Measurements from ENCODE around the gene ZFAND2A. TPM values are rescaled to one million over a fixed set of nuclear protein-coding genes. Genes with fewer than 3 reads are reported as not detected.

Gene ZFAND2A
- polyA plus RNA-seq, 1 donor (not counting 4 experiments of a cell fraction or from before 2014, with no cell fraction given) = 25.5 TPM

DNA sequence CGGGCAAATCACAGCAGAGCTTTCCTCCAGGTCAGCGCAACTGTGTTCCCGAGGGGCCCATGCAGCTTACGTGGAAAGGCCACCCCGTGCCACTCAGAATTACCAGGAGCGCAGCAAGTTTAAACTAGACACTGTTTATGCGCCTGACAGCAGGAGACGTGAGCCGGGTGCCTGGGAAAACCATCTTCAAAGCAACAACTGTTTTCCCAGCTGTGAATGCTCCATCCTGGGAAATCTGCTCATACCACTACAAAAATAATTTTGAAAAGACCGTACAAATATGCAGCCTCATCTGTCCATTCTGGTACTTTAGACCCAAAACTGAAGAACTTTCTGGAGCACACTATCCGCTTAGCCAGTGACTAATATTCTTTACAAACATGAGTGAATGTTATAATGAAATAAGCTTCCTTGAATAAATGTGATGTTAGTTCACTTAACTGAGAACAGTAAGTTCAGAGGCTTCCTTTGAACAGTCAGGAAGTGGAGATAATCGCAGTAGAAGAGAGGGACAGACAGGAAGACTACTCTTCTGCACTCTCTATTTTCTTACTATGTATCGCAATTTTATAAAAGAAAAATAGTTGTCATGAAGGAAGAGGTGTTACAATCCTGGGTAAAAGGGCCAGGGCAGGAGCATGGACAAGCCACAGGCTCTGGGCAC is 55.3 kb downstream of the ZFAND2A start:
- no peaks in the 10 kb centered on the region for H3K4me1 ChIP-seq (ENCODE audit: control insufficient read depth, extremely low read depth, insufficient read depth, low read length)
- no peak overlapping the region for H3K9ac ChIP-seq (ENCODE audit: control insufficient read depth, extremely low read depth, insufficient read depth, low read length)
- H4K20me1 ChIP-seq (ENCODE audit: control insufficient read depth, extremely low read depth, insufficient read depth, low read length) = peaks cover 5% of the 10 kb centered on the region
- no peak overlapping the region for H3K4me2 ChIP-seq (ENCODE audit: control insufficient read depth, extremely low read depth, insufficient read depth, low read depth, low read length)
- H3K27me3 ChIP-seq (ENCODE audit: control insufficient read depth, extremely low read depth, insufficient read depth, low read length) = no peaks in the 10 kb centered on the region
- FAIRE-seq (no peak), DNase-seq (ENCODE audit: low read depth, low spot score) (no peak)
- TF ChIP-seq, protein P1, sequence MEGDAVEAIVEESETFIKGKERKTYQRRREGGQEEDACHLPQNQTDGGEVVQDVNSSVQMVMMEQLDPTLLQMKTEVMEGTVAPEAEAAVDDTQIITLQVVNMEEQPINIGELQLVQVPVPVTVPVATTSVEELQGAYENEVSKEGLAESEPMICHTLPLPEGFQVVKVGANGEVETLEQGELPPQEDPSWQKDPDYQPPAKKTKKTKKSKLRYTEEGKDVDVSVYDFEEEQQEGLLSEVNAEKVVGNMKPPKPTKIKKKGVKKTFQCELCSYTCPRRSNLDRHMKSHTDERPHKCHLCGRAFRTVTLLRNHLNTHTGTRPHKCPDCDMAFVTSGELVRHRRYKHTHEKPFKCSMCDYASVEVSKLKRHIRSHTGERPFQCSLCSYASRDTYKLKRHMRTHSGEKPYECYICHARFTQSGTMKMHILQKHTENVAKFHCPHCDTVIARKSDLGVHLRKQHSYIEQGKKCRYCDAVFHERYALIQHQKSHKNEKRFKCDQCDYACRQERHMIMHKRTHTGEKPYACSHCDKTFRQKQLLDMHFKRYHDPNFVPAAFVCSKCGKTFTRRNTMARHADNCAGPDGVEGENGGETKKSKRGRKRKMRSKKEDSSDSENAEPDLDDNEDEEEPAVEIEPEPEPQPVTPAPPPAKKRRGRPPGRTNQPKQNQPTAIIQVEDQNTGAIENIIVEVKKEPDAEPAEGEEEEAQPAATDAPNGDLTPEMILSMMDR (optimal IDR thresholded peaks at IDR 0.05 in 1 of 3, IDR thresholded peaks at IDR 0.05 in 1 of 3, conservative IDR thresholded peaks at IDR 0.05 in 1 of 3; ENCODE audit: extremely low read depth in 1 of 3, insufficient read depth in 2 of 3, low read length in 3 of 3) = no peak
- no peak for TF ChIP-seq EZH2 (IDR thresholded peaks at IDR 0.05; ENCODE audit: low read length)
- peaks cover 14% of the 10 kb centered on the region for H3K79me2 ChIP-seq (ENCODE audit: control insufficient read depth, insufficient read depth, low read length)
- H3K9me1 ChIP-seq (ENCODE audit: control insufficient read depth, extremely low read depth, insufficient read depth, low read length) = no peaks in the 10 kb centered on the region
- H3K27ac ChIP-seq (ENCODE audit: control insufficient read depth, insufficient read depth, low read length) = no peak overlapping the region
- no peaks in the 10 kb centered on the region for H3K9me3 ChIP-seq (ENCODE audit: control insufficient read depth, low read depth, low read length)
- peaks cover 0 to 7% of the 10 kb centered on the region in 2 experiments for H3K36me3 ChIP-seq (ENCODE audit: control insufficient read depth in 2 of 2, extremely low read depth in 1 of 2, insufficient read depth in 2 of 2, low read length in 2 of 2)
- dilution Hi-C loops (cut with MboI; ENCODE audit: extremely low pct_ligation_motif_present, low sequenced_read_pairs) = no loop called here
- H3K4me3 ChIP-seq (ENCODE audit: control insufficient read depth in 2 of 3, extremely low read depth in 1 of 3, insufficient read depth in 2 of 3, low read depth in 1 of 3, low read length in 3 of 3) = no peak overlapping the region
- no peak overlapping the region for H2AFZ ChIP-seq (ENCODE audit: control insufficient read depth, low read length)

DNA sequence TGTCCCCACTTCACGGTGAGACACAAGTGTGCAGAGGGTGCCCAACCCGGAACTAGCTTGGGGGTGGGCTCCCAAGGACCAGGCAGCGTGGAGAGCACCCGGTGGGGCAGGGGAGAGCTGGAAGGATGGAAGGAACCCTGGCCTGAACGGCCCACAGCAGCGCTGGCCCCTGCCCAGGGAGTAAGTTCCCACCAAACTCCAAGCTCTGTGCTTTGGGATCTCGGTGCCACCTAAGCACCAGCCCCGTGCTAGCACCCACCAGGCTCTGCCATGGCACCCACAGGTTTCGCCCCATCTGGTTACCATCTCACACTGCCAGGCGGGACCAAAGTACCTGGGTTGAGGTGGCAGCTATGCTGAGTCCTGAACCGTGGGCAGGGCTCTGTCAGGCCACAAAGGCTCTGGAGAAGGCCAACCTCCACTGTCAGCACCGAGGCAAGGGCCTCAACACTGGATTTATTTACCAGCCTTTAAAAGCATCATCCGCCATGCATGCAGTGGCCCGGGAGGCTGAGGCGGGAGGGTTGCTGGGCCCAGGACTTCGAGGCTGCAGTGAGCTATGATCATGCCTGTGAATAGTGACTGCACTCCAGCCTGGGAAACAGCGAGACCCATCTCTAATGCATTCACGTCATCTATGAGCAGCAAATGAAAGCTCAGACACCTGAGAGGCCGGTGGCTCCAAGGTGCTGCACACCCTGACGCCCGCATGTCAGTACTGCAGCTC is 56.0 kb downstream of the ZFAND2A start:
- Histone ChIP-seq H3K4me1 (ENCODE audit: control insufficient read depth, extremely low read depth, insufficient read depth, low read length) (no peaks in the 10 kb centered on the region), H4K20me1 (ENCODE audit: control insufficient read depth, extremely low read depth, insufficient read depth, low read length) (peaks cover 5% of the 10 kb centered on the region), H3K9me1 (ENCODE audit: control insufficient read depth, extremely low read depth, insufficient read depth, low read length) (no peaks in the 10 kb centered on the region), H3K27ac (ENCODE audit: control insufficient read depth, insufficient read depth, low read length) (no peak overlapping the region), H3K9ac (ENCODE audit: control insufficient read depth, extremely low read depth, insufficient read depth, low read length) (no peak overlapping the region), H3K4me2 (ENCODE audit: control insufficient read depth, extremely low read depth, insufficient read depth, low read depth, low read length) (no peak overlapping the region), H3K9me3 (ENCODE audit: control insufficient read depth, low read depth, low read length) (no peaks in the 10 kb centered on the region), H2AFZ (ENCODE audit: control insufficient read depth, low read length) (no peak overlapping the region), H3K36me3 (ENCODE audit: control insufficient read depth in 2 of 2, extremely low read depth in 1 of 2, insufficient read depth in 2 of 2, low read length in 2 of 2) (peaks cover 0 to 3% of the 10 kb centered on the region in 2 experiments), H3K27me3 (ENCODE audit: control insufficient read depth, extremely low read depth, insufficient read depth, low read length) (no peaks in the 10 kb centered on the region), H3K79me2 (ENCODE audit: control insufficient read depth, insufficient read depth, low read length) (peaks cover 13% of the 10 kb centered on the region), H3K4me3 (ENCODE audit: control insufficient read depth in 2 of 3, extremely low read depth in 1 of 3, insufficient read depth in 2 of 3, low read depth in 1 of 3, low read length in 3 of 3) (no peak overlapping the region)
- TF ChIP-seq, protein P1 (optimal IDR thresholded peaks at IDR 0.05 in 1 of 3, IDR thresholded peaks at IDR 0.05 in 1 of 3, conservative IDR thresholded peaks at IDR 0.05 in 1 of 3; ENCODE audit: extremely low read depth in 1 of 3, insufficient read depth in 2 of 3, low read length in 3 of 3) = no peak
- no peak for TF ChIP-seq EZH2 (IDR thresholded peaks at IDR 0.05; ENCODE audit: low read length)
- no peak for FAIRE-seq
- DNase-seq (ENCODE audit: low read depth, low spot score) = no peak
- dilution Hi-C loops (cut with MboI; ENCODE audit: extremely low pct_ligation_motif_present, low sequenced_read_pairs) = no loop called here

All from keratinocyte (primary cell).